Esophagus muscularis mucosa (tissue), 4 donors: Measurements from ENCODE around the gene QRICH1. TPM values are rescaled to one million over a fixed set of nuclear protein-coding genes. Genes with fewer than 3 reads are reported as not detected.
A peak's percentile ranks its signal among the peaks of the same experiment; 100 is the strongest.

Experiments used
- DNase-seq: peaks from one replicate; pipeline ENCODE4 v3.0.0-alpha.2; 2017; ENCODE audit errors: extremely low spot score
- H3K27ac ChIP-seq, 4 donors: fragments of 200-600 bp; sonication (generic); replicated peaks in 1 of 4; 1 replicate in 3 of 4; 2 replicates in 1 of 4; pipeline ENCODE4 v1.5.1; 2016 to 2019; ENCODE audit warnings: mild to moderate bottlenecking in 1 of 4
- H3K27me3 ChIP-seq, 4 donors: fragments of 200-600 bp; sonication (generic); one replicate each; pipeline versions ENCODE4 v1.5.1 to v1.6.0; 2016 to 2019
- H3K36me3 ChIP-seq, 4 donors: fragments of 200-600 bp; sonication (generic); one replicate each; pipeline ENCODE4 v1.5.1; 2016 to 2019
- H3K4me1 ChIP-seq, 4 donors: fragments of 200-600 bp; sonication (generic); one replicate each; pipeline ENCODE4 v1.5.1; 2016 to 2019
- H3K4me3 ChIP-seq, 4 donors: fragments of 200-600 bp; sonication (generic); 1 replicate in 2 of 4; 2 replicates in 2 of 4; pipeline ENCODE4 v1.5.1; 2016 to 2019; ENCODE audit warnings: mild to moderate bottlenecking in 4 of 4, moderate library complexity in 1 of 4
- H3K9me3 ChIP-seq, 4 donors: fragments of 200-600 bp; sonication (generic); 1 replicate in 3 of 4; 2 replicates in 1 of 4; pipeline ENCODE4 v1.5.1; 2016 to 2019
- EP300 ChIP-seq: sonication (generic); formaldehyde crosslinking; IDR thresholded peaks from one replicate; pipeline ENCODE4 v1.6.1; 2017; ENCODE audit warnings: antibody characterized with exemption
- POLR2A ChIP-seq: fragments of 450-650 bp; IDR thresholded peaks from one replicate; pipeline ENCODE4 v1.6.1; 2017; ENCODE audit warnings: antibody characterized with exemption, moderate library complexity, mild to moderate bottlenecking, low read depth
- POLR2AphosphoS5 ChIP-seq, 2 donors: sonication (generic); formaldehyde crosslinking; IDR thresholded peaks; one replicate each; pipeline ENCODE4 v1.6.1; 2017; ENCODE audit warnings: antibody characterized with exemption in 2 of 2
- WGBS: methylation state at CpG from one replicate; pipeline ENCODE4 v1.1.5; 2018; 5-methylcytosine and 5-hydroxymethylcytosine counted together
- intact Hi-C: fragments of 100-400 bp; cut with DNase I; formaldehyde crosslinking; loops from one replicate; pipeline ENCODE4 v1.15.1; 2023
- total RNA-seq, 4 donors: library from RNA; depleted of rRNA; stranded (reverse); fragments of >200 nt; gene quantifications; one replicate each; pipeline versions ENCODE4 v1.1.0 to v1.2.1, GENCODE V29; 2016
- TF ChIP-seq, protein P1 (sequence below), 3 experiments: fragments of 200-600 bp in 2 of 3; fragments of 450-650 bp in 1 of 3; sonication (generic) in 2 of 3; IDR thresholded peaks; one replicate each; pipeline ENCODE4 v1.5.1; 2017 to 2019; ENCODE audit warnings: antibody characterized with exemption in 3 of 3, mild to moderate bottlenecking in 2 of 3, moderate library complexity in 1 of 3

QRICH1 gene
- total RNA-seq, 4 donors from 2014 or later: 81.8 to 228 (median 91.2) TPM

DNA sequence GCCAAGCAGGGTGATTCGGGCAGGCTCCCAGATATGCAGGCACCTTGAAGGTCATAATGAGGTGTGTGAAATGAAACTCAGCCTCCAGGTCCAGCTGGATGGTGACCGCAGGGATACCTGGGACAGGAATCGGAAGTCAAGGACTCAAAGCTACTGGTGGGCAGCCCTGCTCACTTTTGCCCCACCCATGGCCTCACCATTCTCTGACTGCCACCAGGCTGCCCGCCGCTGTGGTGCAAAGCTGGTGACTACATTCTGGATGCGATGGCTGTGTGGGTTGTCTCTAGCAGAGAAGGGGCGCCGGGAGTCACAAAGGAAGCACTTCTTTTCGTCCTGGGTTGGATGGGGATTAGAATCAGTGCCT is 38.2 kb upstream of the QRICH1 start:
- DNase-seq: no peak
- Histone ChIP-seq H3K9me3 (no peaks in the 10 kb centered on the region), H3K4me1 (peaks cover 31 to 50% (median 45%) of the 10 kb centered on the region in 4 donors), H3K4me3 (peak overlapping the region; percentile 75 to 86 (median 85)), H3K27ac (peak overlapping the region; percentile 89 to 91 (median 90)), H3K36me3 (peaks cover 17 to 47% (median 43%) of the 10 kb centered on the region in 4 donors), H3K27me3 (no peaks in the 10 kb centered on the region)
- intact Hi-C loops: loop anchor here (5.0 kb wide), 1 partner anchor 35 kb away; no protein-coding TSS in a partner anchor
- 43% methylated on average over 9 of the region's 9 CpGs for WGBS
- TF ChIP-seq POLR2AphosphoS5 (IDR thresholded peaks at IDR 0.05) (no peak), EP300 (no peak), POLR2A (no peak)
- TF ChIP-seq, protein P1, sequence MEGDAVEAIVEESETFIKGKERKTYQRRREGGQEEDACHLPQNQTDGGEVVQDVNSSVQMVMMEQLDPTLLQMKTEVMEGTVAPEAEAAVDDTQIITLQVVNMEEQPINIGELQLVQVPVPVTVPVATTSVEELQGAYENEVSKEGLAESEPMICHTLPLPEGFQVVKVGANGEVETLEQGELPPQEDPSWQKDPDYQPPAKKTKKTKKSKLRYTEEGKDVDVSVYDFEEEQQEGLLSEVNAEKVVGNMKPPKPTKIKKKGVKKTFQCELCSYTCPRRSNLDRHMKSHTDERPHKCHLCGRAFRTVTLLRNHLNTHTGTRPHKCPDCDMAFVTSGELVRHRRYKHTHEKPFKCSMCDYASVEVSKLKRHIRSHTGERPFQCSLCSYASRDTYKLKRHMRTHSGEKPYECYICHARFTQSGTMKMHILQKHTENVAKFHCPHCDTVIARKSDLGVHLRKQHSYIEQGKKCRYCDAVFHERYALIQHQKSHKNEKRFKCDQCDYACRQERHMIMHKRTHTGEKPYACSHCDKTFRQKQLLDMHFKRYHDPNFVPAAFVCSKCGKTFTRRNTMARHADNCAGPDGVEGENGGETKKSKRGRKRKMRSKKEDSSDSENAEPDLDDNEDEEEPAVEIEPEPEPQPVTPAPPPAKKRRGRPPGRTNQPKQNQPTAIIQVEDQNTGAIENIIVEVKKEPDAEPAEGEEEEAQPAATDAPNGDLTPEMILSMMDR (IDR thresholded peaks at IDR 0.05): no peak

DNA sequence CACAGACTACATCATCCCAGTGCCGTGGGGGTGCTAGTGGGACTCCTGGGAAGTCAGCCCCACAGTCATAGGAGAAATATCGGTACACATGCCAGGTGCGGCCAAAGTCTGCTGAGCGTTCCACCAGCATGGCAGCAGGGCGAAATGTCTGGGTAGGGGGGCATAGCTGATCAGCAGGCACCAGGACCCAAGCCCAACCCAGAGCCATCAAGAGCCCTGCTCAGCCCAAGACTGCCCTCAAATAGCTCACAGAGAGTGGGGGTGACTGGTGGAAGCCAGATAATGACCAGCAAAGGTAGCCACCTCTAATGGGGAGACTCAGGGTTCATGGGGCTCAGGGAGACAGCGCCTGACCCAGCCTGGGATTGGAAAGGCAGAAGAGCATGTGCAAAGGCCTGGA is 37.7 kb upstream of the QRICH1 start:
- TF ChIP-seq POLR2AphosphoS5 (IDR thresholded peaks at IDR 0.05): no peak
- no peak for TF ChIP-seq EP300
- TF ChIP-seq, protein P1 (IDR thresholded peaks at IDR 0.05): no peak
- TF ChIP-seq POLR2A: no peak
- DNase-seq: no peak

GRCh38 chr3:49131040-49131439 is 37.2 kb upstream of the QRICH1 start:
- Histone ChIP-seq H3K4me3 (peak overlapping the region in 3 of 4 donors; percentile 85 to 86 (median 85)), H3K9me3 (no peaks in the 10 kb centered on the region), H3K27me3 (no peaks in the 10 kb centered on the region), H3K4me1 (peaks cover 31 to 50% (median 45%) of the 10 kb centered on the region in 4 donors), H3K27ac (peak overlapping the region in 2 of 4 donors; percentile 90 to 91), H3K36me3 (peaks cover 25 to 58% (median 54%) of the 10 kb centered on the region in 4 donors)
- no peak for DNase-seq
- intact Hi-C loops: loop anchor here (5.0 kb wide), 1 partner anchor 34 kb away; no protein-coding TSS in a partner anchor
- 67% methylated on average over 12 of the region's 12 CpGs for WGBS
- TF ChIP-seq, protein P1 (IDR thresholded peaks at IDR 0.05): no peak
- TF ChIP-seq POLR2A: no peak
- no peak for TF ChIP-seq EP300
- no peak for TF ChIP-seq POLR2AphosphoS5 (IDR thresholded peaks at IDR 0.05)

More for the DNA sequence above, 37.7 kb upstream of the QRICH1 start:
- Histone ChIP-seq H3K27ac (peak overlapping the region; percentile 89 to 91 (median 90)), H3K4me1 (peaks cover 31 to 50% (median 45%) of the 10 kb centered on the region in 4 donors), H3K27me3 (no peaks in the 10 kb centered on the region), H3K36me3 (peaks cover 20 to 52% (median 48%) of the 10 kb centered on the region in 4 donors), H3K9me3 (no peaks in the 10 kb centered on the region), H3K4me3 (peak overlapping the region; percentile 75 to 86 (median 85))
- 90% methylated on average over 1 of the region's 6 CpGs for WGBS
- intact Hi-C loops: loop anchor here (5.0 kb wide), 1 partner anchor 34 kb away; no protein-coding TSS in a partner anchor

DNA sequence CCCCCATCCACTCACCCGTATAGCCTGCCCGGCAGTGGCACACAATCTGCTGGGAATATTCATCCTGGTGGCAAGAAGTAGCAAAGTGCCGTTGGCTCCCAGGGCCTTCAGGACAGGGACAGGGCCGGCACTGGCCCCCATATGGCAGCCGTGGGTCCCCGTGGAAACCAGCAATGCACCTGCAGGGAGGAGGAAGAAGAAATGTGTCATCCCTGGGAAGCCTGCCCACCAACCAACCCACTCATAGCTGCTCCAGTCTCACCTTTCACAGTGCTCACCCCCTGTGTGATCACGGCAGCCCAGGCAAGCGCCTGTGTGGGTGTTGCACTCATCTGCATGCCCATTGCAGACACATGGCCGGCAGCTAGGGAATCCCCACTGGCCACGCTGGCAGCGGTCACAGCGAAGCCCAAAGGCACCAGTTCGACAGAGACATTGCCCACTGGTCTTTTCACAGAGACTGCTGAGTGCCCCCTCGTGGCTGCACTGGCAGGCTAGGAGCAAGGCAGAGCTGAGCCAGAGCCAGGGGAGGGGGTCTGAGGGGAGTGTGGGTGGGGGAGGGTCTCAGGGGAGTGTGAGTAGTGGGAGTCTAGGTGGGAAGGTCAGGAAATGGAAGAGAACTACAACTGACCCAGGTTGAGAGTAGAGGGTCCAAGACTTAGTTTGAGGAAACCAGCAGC is 31.3 kb upstream of the QRICH1 start:
- Histone ChIP-seq H3K27ac (no peak overlapping the region), H3K4me1 (peaks cover 5 to 34% (median 21%) of the 10 kb centered on the region in 4 donors), H3K27me3 (no peaks in the 10 kb centered on the region), H3K4me3 (no peak overlapping the region), H3K36me3 (peaks cover 72 to 93% (median 90%) of the 10 kb centered on the region in 4 donors), H3K9me3 (no peaks in the 10 kb centered on the region)
- TF ChIP-seq POLR2A (no peak), EP300 (no peak), POLR2AphosphoS5 (IDR thresholded peaks at IDR 0.05) (no peak)
- TF ChIP-seq, protein P1 (IDR thresholded peaks at IDR 0.05): no peak
- intact Hi-C loops: no loop called here
- no peak for DNase-seq
- WGBS: 61% methylated on average over 8 of the region's 14 CpGs
